Stimulated activated CD4-positive, alpha-beta T cell treated with anti-CD3 and anti-CD28 coated beads, Interleukin-4, amount 100 ng/mL, for 48 hours (primary cell): ENCODE measurements around the gene INPP5D.
"Not testable (repeated sequence)": the region's sequence is repeated elsewhere in the genome, so short reads cannot be mapped to it uniquely, and the experiment has no call there.

ENCODE experiments used
- DNase-seq, 2 donors: peaks; one replicate each; pipeline ENCODE4 v3.0.0-alpha.2; 2020; ENCODE audit warnings: low read depth in 2 of 2

The INPP5D gene

GRCh38 chr2:233141901-233142300, 81.8 kb downstream of the INPP5D start:
- DNase-seq = no peak

- DNase-seq = no peak
Measured at GRCh38 chr2:233142355-233142897, 82.3 kb downstream of the INPP5D start.

GRCh38 chr2:233143700-233144331, 83.7 kb downstream of the INPP5D start:
- DNase-seq = no peak

GRCh38 chr2:233145726-233146125, 85.6 kb downstream of the INPP5D start:
- no peak for DNase-seq

GRCh38 chr2:233146194-233146593, 86.1 kb downstream of the INPP5D start:
- DNase-seq = no peak

- DNase-seq = no peak
Measured at GRCh38 chr2:233147136-233147828, 87.1 kb downstream of the INPP5D start.

GRCh38 chr2:233147829-233148167, 87.7 kb downstream of the INPP5D start:
- no peak for DNase-seq

- DNase-seq = no peak
Measured at GRCh38 chr2:233148354-233148753, 88.2 kb downstream of the INPP5D start.

- DNase-seq = no peak
Measured at GRCh38 chr2:233152541-233152940, 92.4 kb downstream of the INPP5D start.

GRCh38 chr2:233153146-233153798, 93.1 kb downstream of the INPP5D start:
- DNase-seq = no peak

GRCh38 chr2:233156001-233156400, 95.9 kb downstream of the INPP5D start:
- DNase-seq = no peak

- not testable (repeated sequence) for DNase-seq
Measured at GRCh38 chr2:233156461-233156860, 96.3 kb downstream of the INPP5D start.

- no peak for DNase-seq
Measured at GRCh38 chr2:233161730-233162129, 101.6 kb downstream of the INPP5D start.

GRCh38 chr2:233162770-233163169, 102.6 kb downstream of the INPP5D start:
- no peak for DNase-seq

GRCh38 chr2:233163486-233164103, 103.5 kb downstream of the INPP5D start:
- DNase-seq = no peak

GRCh38 chr2:233164128-233164635, 104.0 kb downstream of the INPP5D start:
- DNase-seq = no peak

- no peak for DNase-seq
Measured at GRCh38 chr2:233164967-233165366, 104.8 kb downstream of the INPP5D start.

GRCh38 chr2:233165543-233165894, 105.4 kb downstream of the INPP5D start:
- no peak for DNase-seq

- peak in 1 of 2 donors; percentile 6 for DNase-seq
Measured at GRCh38 chr2:233165895-233166661, 105.9 kb downstream of the INPP5D start.

GRCh38 chr2:233168445-233168844, 108.3 kb downstream of the INPP5D start:
- no peak for DNase-seq

GRCh38 chr2:233168919-233169318, 108.8 kb downstream of the INPP5D start:
- no peak for DNase-seq

- DNase-seq = no peak
Measured at GRCh38 chr2:233171344-233171743, 111.2 kb downstream of the INPP5D start.
